Trophoblast cell (in vitro differentiated cells and primary cell): ENCODE measurements around the gene EDAR.
A peak's percentile ranks its signal among the peaks of the same experiment; 100 is the strongest.

Source experiments
- DNase-seq, 2 donors: peaks; one replicate each; pipeline ENCODE4 v3.0.0-alpha.2; 2016
- H2AFZ ChIP-seq: 2 replicates; pipeline ENCODE4 v1.6.1; 2013; ENCODE audit warnings: low read length, moderate library complexity, mild to moderate bottlenecking; ENCODE audit not compliant: insufficient read depth, poor library complexity
- H2AK5ac ChIP-seq: 2 replicates; pipeline ENCODE4 v1.6.1; 2013; ENCODE audit warnings: mild to moderate bottlenecking, low read length
- H2BK120ac ChIP-seq: 2 replicates; pipeline ENCODE4 v1.6.1; 2013; ENCODE audit warnings: low read length, mild to moderate bottlenecking, moderate library complexity; ENCODE audit not compliant: insufficient read depth, poor library complexity
- H2BK12ac ChIP-seq: 2 replicates; pipeline ENCODE4 v1.6.1; 2013; ENCODE audit warnings: mild to moderate bottlenecking, low read length, moderate library complexity
- H2BK5ac ChIP-seq: 2 replicates; pipeline ENCODE4 v1.6.1; 2013; ENCODE audit warnings: low read length, low read depth, moderate library complexity, mild to moderate bottlenecking; ENCODE audit not compliant: poor library complexity
- H3K14ac ChIP-seq: 2 replicates; pipeline ENCODE4 v1.6.1; 2013; ENCODE audit warnings: mild to moderate bottlenecking, low read length
- H3K18ac ChIP-seq: 2 replicates; pipeline ENCODE4 v1.6.1; 2013; ENCODE audit warnings: mild to moderate bottlenecking, low read length
- H3K23ac ChIP-seq: 2 replicates; pipeline ENCODE4 v1.6.1; 2013; ENCODE audit warnings: low read length
- H3K27ac ChIP-seq: 2 replicates; pipeline ENCODE4 v1.5.1; 2013; ENCODE audit warnings: low read depth, mild to moderate bottlenecking, inconsistent platforms, low read length, moderate library complexity
- H3K27me3 ChIP-seq: 2 replicates; pipeline ENCODE4 v1.6.1; 2013; ENCODE audit warnings: inconsistent platforms, mild to moderate bottlenecking, low read length, moderate library complexity; ENCODE audit not compliant: insufficient read depth
- H3K36me3 ChIP-seq, 2 experiments: 1 replicate in 1 of 2; 2 replicates in 1 of 2; pipeline ENCODE4 v1.6.1; 2013; ENCODE audit warnings: low read length in 2 of 2, mild to moderate bottlenecking in 2 of 2, moderate library complexity in 1 of 2; ENCODE audit not compliant: insufficient read depth in 2 of 2, control insufficient read depth in 1 of 2
- H3K4ac ChIP-seq: 2 replicates; pipeline ENCODE4 v1.6.1; 2013; ENCODE audit warnings: low read depth, mild to moderate bottlenecking, low read length, moderate library complexity
- H3K4me1 ChIP-seq, 2 experiments: 1 replicate in 1 of 2; 2 replicates in 1 of 2; pipeline ENCODE4 v1.6.1; 2013; ENCODE audit warnings: low read length in 2 of 2, mild to moderate bottlenecking in 2 of 2, moderate library complexity in 1 of 2; ENCODE audit not compliant: insufficient read depth in 2 of 2, control insufficient read depth in 1 of 2
- H3K4me2 ChIP-seq: 2 replicates; pipeline ENCODE4 v1.6.1; 2013; ENCODE audit warnings: inconsistent platforms, mild to moderate bottlenecking, low read length, moderate library complexity
- H3K4me3 ChIP-seq: 2 replicates; pipeline ENCODE4 v1.5.1; 2013; ENCODE audit warnings: mild to moderate bottlenecking, low read depth, low read length, inconsistent platforms
- H3K79me1 ChIP-seq: one replicate; pipeline ENCODE4 v1.6.1; 2013; ENCODE audit warnings: low read length
- H3K79me2 ChIP-seq: 2 replicates; pipeline ENCODE4 v1.6.1; 2013; ENCODE audit warnings: low read length, mild to moderate bottlenecking; ENCODE audit not compliant: control insufficient read depth, insufficient read depth, poor library complexity
- H3K9ac ChIP-seq: 2 replicates; pipeline ENCODE4 v1.6.1; 2013; ENCODE audit warnings: mild to moderate bottlenecking, low read length
- H3K9me3 ChIP-seq: 2 replicates; pipeline ENCODE4 v1.6.1; 2013; ENCODE audit warnings: low read depth, mild to moderate bottlenecking, control low read depth, inconsistent platforms, low read length; ENCODE audit not compliant: insufficient read depth
- H4K12ac ChIP-seq: 2 replicates; pipeline ENCODE4 v1.6.1; 2013; ENCODE audit warnings: low read depth, mild to moderate bottlenecking, low read length, moderate library complexity
- H4K8ac ChIP-seq: 2 replicates; pipeline ENCODE4 v1.6.1; 2013; ENCODE audit warnings: low read depth, mild to moderate bottlenecking, low read length, moderate library complexity
- H4K91ac ChIP-seq: one replicate; pipeline ENCODE4 v1.6.1; 2013; ENCODE audit warnings: low read depth, mild to moderate bottlenecking, low read length, moderate library complexity
- WGBS: extraction: QIAGEN DNeasy Blood & Tissue Kit; methylation state at CpG from one replicate; pipeline ENCODE4 v1.1.7; 2013; ENCODE audit warnings: missing lambda C conversion rate; ENCODE audit not compliant: insufficient read length, insufficient coverage; ENCODE audit errors: extremely low coverage; 5-methylcytosine and 5-hydroxymethylcytosine counted together

EDAR gene

DNA sequence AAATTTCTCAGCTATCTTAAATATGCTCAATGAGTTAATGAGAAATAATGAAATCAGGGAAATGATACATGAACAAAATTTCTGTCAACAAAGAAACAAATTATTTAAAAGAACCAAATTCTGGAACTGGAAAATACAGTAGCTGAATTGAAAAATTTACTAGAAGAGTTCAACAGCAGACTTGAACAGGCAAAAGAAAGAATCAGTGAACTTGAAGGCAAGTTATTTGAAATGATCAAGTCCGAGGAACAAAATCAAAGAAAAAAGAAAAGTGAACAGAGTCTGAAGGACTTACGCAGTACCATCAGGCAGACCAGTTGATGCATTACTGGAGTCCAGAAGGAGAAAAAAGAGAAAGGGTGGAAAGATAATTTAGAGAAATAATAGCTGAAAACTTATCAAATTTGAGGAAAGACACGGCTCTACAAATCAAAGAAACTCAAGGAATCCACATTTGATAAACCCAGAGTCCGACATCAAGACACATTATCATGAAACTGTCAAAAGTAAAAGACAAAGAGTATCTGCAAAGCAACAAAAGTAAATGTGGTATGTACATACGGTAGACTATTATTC is 118.9 kb downstream of the EDAR start:
- Histone ChIP-seq H3K14ac (no peak overlapping the region), H3K79me2 (no peaks in the 10 kb centered on the region), H3K18ac (no peak overlapping the region), H3K9ac (no peak overlapping the region), H4K91ac (no peak overlapping the region), H3K4me3 (no peak overlapping the region), H4K12ac (no peak overlapping the region), H2AK5ac (no peak overlapping the region), H2BK120ac (no peak overlapping the region), H3K4me1 (peaks cover 2 to 3% of the 10 kb centered on the region in 2 experiments), H3K79me1 (no peaks in the 10 kb centered on the region), H3K27me3 (no peaks in the 10 kb centered on the region), H2BK5ac (no peak overlapping the region), H3K9me3 (no peaks in the 10 kb centered on the region), H2BK12ac (no peak overlapping the region), H2AFZ (no peak overlapping the region), H3K4ac (no peak overlapping the region), H4K8ac (no peak overlapping the region), H3K36me3 (peaks cover 2 to 4% of the 10 kb centered on the region in 2 experiments), H3K4me2 (no peak overlapping the region), H3K27ac (no peak overlapping the region), H3K23ac (no peak overlapping the region)
- DNase-seq = no peak
- no CpG with 5 or more reads among the region's 5 CpGs for WGBS

DNA sequence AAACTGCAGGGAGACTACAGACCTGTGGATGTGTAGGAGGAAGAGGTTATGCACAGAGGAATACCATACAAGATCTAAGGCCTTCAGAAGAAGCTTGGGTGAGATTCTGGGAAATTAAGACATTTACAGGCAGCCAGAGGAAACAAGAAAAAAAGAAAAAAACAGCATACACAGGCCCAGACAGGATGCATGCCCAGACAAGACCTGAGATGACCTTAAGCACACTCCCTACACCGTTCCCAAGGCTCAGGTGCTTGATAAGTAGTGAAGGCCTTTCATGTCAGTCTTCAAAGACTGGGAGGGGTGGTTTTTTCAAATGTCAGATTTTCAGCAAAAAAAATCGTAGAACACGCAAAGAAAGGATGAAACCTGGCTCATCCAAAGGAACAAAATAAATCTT is 119.5 kb downstream of the EDAR start:
- no peak overlapping the region for H3K4ac ChIP-seq
- H4K12ac ChIP-seq = no peak overlapping the region
- H3K9ac ChIP-seq = no peak overlapping the region
- no peak overlapping the region for H3K14ac ChIP-seq
- no peak overlapping the region for H3K4me3 ChIP-seq
- H2BK12ac ChIP-seq = no peak overlapping the region
- H2BK120ac ChIP-seq = no peak overlapping the region
- DNase-seq = no peak
- no peak overlapping the region for H4K91ac ChIP-seq
- H3K27me3 ChIP-seq = no peaks in the 10 kb centered on the region
- no peak overlapping the region for H2AK5ac ChIP-seq
- H3K18ac ChIP-seq = no peak overlapping the region
- H3K79me1 ChIP-seq = no peaks in the 10 kb centered on the region
- no peak overlapping the region for H3K27ac ChIP-seq
- H3K23ac ChIP-seq = no peak overlapping the region
- no peak overlapping the region for H2AFZ ChIP-seq
- H3K4me2 ChIP-seq = no peak overlapping the region
- H4K8ac ChIP-seq = peak overlapping the region; percentile 13
- WGBS = no CpG with 5 or more reads among the region's 3 CpGs
- H3K9me3 ChIP-seq = no peaks in the 10 kb centered on the region
- peak overlapping the region; percentile 66 for H2BK5ac ChIP-seq
- H3K79me2 ChIP-seq = no peaks in the 10 kb centered on the region
- peaks cover 2 to 3% of the 10 kb centered on the region in 2 experiments for H3K4me1 ChIP-seq
- H3K36me3 ChIP-seq = peaks cover 2 to 4% of the 10 kb centered on the region in 2 experiments

DNA sequence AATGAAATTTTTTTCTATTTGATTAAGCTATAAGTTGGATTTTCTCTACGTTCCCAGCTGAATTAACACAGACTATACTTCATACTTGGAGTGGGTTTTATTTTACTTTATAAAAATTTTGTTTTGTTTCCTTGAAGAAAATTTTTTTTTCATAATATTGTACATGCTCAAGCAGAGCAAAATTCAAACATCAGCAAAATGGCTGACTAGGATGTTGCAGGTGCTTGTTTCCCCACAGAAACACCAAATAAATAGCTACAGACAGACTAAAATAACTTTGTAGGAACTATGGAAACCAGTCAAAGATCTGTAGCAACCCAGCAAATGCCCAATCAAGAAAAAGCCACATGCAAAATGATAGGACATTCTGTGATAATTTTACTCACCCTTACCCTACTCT is 120.1 kb downstream of the EDAR start:
- Histone ChIP-seq H3K9ac (no peak overlapping the region), H3K4me3 (no peak overlapping the region), H4K91ac (no peak overlapping the region), H3K27me3 (no peaks in the 10 kb centered on the region), H3K14ac (no peak overlapping the region), H2BK12ac (no peak overlapping the region), H3K23ac (peak overlapping the region; percentile 6), H3K18ac (no peak overlapping the region), H3K79me2 (no peaks in the 10 kb centered on the region), H2AFZ (no peak overlapping the region), H2AK5ac (no peak overlapping the region), H2BK5ac (no peak overlapping the region), H3K36me3 (peaks cover 2 to 4% of the 10 kb centered on the region in 2 experiments), H4K12ac (no peak overlapping the region), H3K4me2 (no peak overlapping the region), H3K4me1 (peaks cover 2 to 3% of the 10 kb centered on the region in 2 experiments), H3K4ac (no peak overlapping the region), H3K27ac (no peak overlapping the region), H3K79me1 (no peaks in the 10 kb centered on the region), H4K8ac (no peak overlapping the region), H3K9me3 (no peaks in the 10 kb centered on the region), H2BK120ac (no peak overlapping the region)
- DNase-seq = no peak
- WGBS = no CpG with 5 or more reads among the region's 1 CpG

DNA sequence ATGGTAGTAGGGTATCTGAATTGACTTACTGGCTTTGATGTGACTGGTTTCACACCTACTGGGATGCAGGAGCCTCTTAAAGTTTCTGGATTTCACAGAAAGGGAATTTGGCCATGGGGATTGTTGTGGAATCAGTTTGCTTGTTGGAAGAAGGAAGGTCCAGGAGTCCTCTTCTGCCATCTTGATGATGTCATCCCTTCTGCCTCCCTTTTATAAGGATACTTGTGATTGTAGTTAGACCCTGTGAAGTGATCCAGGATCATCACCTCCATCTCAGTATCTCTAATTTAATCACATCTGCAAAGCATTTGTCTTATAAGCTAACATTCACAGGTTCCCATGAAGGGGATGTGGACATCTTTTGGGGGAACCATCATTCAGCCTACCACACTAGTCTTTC is 123.0 kb downstream of the EDAR start:
- Histone ChIP-seq H2BK12ac (no peak overlapping the region), H2AFZ (no peak overlapping the region), H3K36me3 (peaks cover 2 to 4% of the 10 kb centered on the region in 2 experiments), H2BK120ac (no peak overlapping the region), H3K79me2 (no peaks in the 10 kb centered on the region), H4K8ac (no peak overlapping the region), H3K14ac (no peak overlapping the region), H3K4ac (no peak overlapping the region), H3K4me1 (peaks cover 2 to 3% of the 10 kb centered on the region in 2 experiments), H3K4me2 (no peak overlapping the region), H3K27ac (no peak overlapping the region), H4K12ac (no peak overlapping the region), H3K23ac (no peak overlapping the region), H3K9ac (no peak overlapping the region), H3K27me3 (no peaks in the 10 kb centered on the region), H2BK5ac (no peak overlapping the region), H4K91ac (no peak overlapping the region), H2AK5ac (no peak overlapping the region), H3K4me3 (no peak overlapping the region), H3K79me1 (no peaks in the 10 kb centered on the region), H3K9me3 (no peaks in the 10 kb centered on the region), H3K18ac (no peak overlapping the region)
- DNase-seq = no peak
